BLaER1 (cell line): ENCODE measurements around the gene PWWP2B.

Source experiments
- H3K27ac ChIP-seq: shearing (Covaris generic); formaldehyde crosslinking; 2 replicates; pipeline ENCODE4 v1.8.1; 2022
- H3K27me3 ChIP-seq: shearing (Covaris generic); formaldehyde crosslinking; 2 replicates; pipeline ENCODE4 v1.8.1; 2022
- H3K36me3 ChIP-seq: shearing (Covaris generic); formaldehyde crosslinking; 2 replicates; pipeline ENCODE4 v1.8.1; 2022
- H3K4me1 ChIP-seq: shearing (Covaris generic); formaldehyde crosslinking; 2 replicates; pipeline ENCODE4 v1.8.1; 2022
- H3K4me2 ChIP-seq: shearing (Covaris generic); formaldehyde crosslinking; 2 replicates; pipeline ENCODE4 v1.8.1; 2022
- H3K4me3 ChIP-seq: shearing (Covaris generic); formaldehyde crosslinking; 2 replicates; pipeline ENCODE4 v1.8.1; 2022
- H3K9ac ChIP-seq: shearing (Covaris generic); formaldehyde crosslinking; 2 replicates; pipeline ENCODE4 v1.8.1; 2022
- H3K9me3 ChIP-seq: shearing (Covaris generic); formaldehyde crosslinking; 2 replicates; pipeline ENCODE4 v1.8.1; 2022
- H4K20me1 ChIP-seq: shearing (Covaris generic); formaldehyde crosslinking; 2 replicates; pipeline ENCODE4 v1.8.1; 2022
- Cebpa-rat ChIP-seq: shearing (Covaris generic); IDR thresholded peaks from 2 replicates; pipeline ENCODE4 v1.8.1; 2022

Gene PWWP2B

DNA sequence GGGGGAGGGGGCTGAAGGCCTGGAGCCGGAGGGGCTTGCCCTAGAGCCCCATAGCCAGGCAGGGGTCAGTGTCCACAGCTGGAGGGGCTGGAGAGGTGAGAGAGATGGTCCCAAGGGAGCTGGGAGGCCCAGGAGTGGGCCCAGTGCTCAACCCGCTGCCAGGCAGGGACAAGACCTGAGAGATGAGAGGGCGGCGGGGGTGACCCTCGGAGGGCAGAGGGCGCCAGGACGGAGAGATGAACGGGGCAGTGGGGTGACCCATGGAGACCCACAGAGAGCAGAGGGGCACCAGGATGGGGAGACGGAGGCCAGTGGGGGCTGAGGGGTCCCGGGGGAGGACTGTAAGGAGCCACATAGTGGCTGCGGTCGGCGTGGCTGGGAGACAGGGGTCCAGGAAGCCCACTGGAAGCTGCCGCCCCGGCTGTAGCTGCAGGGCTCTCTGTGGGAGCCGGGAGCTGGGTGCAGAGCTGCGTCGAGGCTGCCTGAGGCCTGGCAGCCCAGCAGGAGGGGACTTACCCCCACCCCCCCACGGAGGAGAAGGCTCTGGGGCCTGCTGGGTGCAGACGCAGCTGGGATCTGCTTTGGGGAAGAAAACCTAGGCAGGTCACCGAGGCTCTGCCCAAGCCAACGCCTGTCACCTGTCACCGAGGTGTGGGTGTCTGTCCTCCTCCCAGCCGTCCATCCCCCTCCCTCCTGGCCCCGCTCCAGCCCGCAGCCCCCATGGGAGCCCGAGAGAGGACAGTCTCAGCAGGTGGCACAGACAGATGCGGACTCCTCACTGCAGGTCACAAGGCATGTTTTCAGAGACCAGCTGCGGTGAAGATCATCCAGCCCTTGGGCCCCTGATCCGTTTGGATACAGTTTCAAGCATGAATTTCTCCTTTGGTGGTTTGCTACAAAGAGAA is 25.1 kb downstream of the PWWP2B start:
- no peak for TF ChIP-seq Cebpa-rat
- peak overlapping the region; percentile 99 for H3K4me2 ChIP-seq

DNA sequence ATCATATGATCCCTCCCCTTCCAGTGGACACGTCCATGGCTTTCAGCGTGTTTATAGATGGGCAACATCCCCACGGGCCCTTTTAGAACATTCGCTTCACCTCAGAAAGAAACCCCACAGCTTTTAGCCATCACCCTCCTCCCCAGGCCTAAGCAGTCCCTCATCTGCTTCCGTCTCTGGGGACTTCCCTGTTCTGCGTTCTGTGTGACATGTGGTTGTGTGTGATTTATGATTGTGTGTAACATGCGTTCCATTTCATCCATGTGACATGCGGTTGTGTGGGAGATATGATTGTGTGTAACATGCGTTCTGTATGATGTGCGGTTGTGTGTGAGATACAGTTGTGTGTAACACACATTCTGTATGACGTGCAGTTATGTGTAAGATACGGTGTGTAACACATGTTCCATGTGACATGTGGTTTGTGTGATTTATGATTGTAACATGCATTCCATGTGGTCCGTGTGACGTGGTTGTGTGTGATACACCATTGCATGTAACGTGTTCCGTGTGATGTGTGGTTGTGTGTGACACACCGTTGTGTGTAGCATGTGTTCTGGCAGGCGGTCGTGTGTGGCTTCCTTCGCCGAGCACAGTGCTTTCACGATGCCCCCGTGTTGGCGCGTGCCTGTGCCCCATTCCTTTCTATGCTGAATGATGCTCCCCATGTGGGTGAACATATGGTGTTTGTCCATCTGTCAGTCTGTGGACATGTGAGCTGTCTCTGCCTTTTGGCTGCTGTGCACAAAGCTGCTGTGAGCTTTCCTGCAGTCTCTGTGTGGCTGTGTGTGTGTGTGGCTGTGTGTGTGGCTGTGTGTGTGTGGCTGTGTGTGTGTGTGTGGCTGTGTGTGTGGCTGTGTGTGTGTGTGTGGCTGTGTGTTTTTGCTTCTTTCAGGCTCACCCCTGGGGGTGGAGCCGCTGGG is 26.2 kb downstream of the PWWP2B start:
- Histone ChIP-seq H3K4me2 (peak overlapping the region; percentile 99), H4K20me1 (no peaks in the 10 kb centered on the region), H3K27me3 (no peaks in the 10 kb centered on the region), H3K4me1 (peaks cover 69% of the 10 kb centered on the region), H3K4me3 (peak overlapping the region; percentile 59), H3K9me3 (no peaks in the 10 kb centered on the region), H3K9ac (peak overlapping the region; percentile 86), H3K27ac (peak overlapping the region; percentile 97), H3K36me3 (no peaks in the 10 kb centered on the region; the same call in 1 of the 2 replicates)
- TF ChIP-seq Cebpa-rat, result no peak

More for the DNA sequence above, 25.1 kb downstream of the PWWP2B start:
- Histone ChIP-seq H3K27ac (peak overlapping the region; percentile 97), H3K27me3 (no peaks in the 10 kb centered on the region), H3K4me3 (peak overlapping the region; percentile 59), H3K4me1 (peaks cover 80% of the 10 kb centered on the region), H3K9me3 (no peaks in the 10 kb centered on the region), H3K9ac (peak overlapping the region; percentile 86), H4K20me1 (no peaks in the 10 kb centered on the region; the same call in 1 of the 2 replicates), H3K36me3 (no peaks in the 10 kb centered on the region; the same call in 1 of the 2 replicates)

DNA sequence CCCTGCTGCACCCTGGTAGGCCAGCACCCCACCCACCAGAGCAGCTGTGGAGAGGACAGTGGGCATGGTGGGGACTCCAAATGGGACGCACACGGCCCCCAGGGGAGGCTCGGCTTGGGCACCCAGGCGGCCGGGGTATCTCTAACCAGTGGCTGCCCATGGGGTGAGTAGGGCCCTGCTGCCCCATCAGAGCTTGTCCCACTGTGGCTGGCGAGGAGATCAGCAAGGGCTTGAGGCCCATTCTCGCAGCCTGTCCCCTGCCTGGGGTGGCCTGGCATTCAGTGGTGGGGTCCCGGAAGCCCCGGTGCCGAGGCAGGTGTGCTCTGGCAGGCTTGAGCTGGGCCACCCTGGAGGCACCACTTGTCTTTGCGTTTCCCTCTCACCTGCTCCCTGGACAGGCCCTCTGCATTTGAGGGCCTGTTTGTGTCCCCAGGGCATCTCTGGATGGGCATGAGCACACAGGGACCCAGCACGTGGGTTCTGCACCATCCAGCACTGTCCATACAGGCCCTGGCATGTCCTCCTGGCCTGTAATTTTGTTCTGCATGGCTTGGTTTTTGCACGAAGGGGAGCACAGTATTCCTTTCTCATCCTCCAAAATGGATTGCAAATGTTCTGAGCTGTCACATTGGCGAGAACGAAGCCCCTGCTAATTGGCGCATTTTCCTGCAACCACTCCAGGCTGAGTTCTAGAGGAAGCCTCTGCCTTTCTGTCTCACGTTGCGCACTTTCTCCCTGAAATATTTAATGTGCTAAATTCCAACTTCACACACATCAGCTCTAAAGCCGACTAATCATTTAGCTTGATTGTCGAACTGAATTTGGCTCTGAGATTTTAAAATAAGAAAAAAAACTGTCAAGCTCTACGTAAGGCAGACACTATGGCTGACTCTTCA is 27.2 kb downstream of the PWWP2B start:
- H4K20me1 ChIP-seq, result no peaks in the 10 kb centered on the region
- H3K27me3 ChIP-seq, result no peaks in the 10 kb centered on the region
- no peaks in the 10 kb centered on the region; the same call in 1 of the 2 replicates for H3K36me3 ChIP-seq
- peak overlapping the region; percentile 97 for H3K27ac ChIP-seq
- no peak overlapping the region for H3K4me3 ChIP-seq
- H3K4me2 ChIP-seq, result peak overlapping the region; percentile 99
- H3K4me1 ChIP-seq, result peaks cover 65% of the 10 kb centered on the region
- H3K9me3 ChIP-seq, result no peaks in the 10 kb centered on the region
- TF ChIP-seq Cebpa-rat, result no peak
- H3K9ac ChIP-seq, result peak overlapping the region; percentile 86; the same call in 1 of the 2 replicates

DNA sequence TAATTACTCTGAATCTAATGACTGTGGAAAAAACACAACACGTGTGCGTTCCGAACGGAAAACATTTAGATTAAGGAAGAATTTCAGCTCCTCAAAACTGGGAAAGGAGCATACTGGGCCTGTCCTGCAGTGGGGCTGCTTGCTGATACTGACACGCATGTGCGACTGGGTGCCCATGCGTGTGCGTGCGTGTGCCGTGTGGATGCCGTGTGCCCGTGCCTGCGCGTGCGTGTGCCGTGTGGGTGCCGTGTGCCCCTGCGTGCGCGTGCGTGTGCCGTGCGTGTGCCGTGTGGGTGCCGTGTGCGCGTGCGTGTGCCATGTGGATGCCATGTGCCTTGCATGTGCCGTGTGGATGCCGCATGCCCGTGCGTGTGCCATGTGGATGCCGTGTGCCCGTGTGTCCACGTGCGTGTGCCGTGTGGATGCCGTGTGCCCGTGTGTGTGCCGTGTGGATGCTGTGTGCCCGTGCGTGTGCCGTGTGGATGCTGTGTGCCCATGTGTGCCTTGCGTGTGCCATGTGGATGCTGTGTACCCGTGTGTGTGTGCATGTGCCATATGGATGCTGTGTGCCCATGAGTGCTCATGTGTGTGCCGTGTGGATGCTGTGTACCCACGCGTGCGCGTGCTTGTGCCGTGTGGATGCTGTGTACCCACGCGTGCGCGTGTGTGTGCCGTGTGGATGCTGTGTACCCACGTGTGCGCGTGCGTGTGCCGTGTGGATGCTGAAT is 28.2 kb downstream of the PWWP2B start:
- Histone ChIP-seq H3K4me3 (no peak overlapping the region), H3K36me3 (no peaks in the 10 kb centered on the region; the same call in 1 of the 2 replicates), H3K27ac (no peak overlapping the region), H4K20me1 (no peaks in the 10 kb centered on the region), H3K27me3 (no peaks in the 10 kb centered on the region), H3K4me2 (no peak overlapping the region), H3K4me1 (peaks cover 66% of the 10 kb centered on the region), H3K9ac (no peak overlapping the region), H3K9me3 (no peaks in the 10 kb centered on the region)
- TF ChIP-seq Cebpa-rat, result no peak

DNA sequence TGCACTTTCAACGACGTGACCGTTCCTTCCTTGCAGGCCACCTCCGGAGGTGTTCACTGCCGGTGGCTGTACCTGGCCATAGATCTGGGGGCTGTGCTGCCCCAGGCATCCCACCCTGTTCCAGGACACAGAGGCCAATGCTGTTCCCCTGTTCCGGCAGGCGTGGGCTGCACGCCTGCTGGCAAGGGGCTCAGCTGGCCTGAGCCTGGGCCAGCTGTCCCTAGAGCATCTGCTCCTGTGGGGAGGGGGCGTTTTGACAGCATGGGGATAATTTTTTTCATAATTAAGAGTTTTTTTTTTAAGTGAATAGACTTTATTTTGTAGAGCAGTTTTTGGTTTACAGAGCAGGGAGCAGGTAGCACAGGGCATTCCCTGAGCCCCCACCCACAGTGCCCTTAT is 28.8 kb downstream of the PWWP2B start:
- no peak overlapping the region for H3K9ac ChIP-seq
- no peak for TF ChIP-seq Cebpa-rat
- H4K20me1 ChIP-seq, result no peaks in the 10 kb centered on the region
- no peak overlapping the region for H3K27ac ChIP-seq
- peaks cover 66% of the 10 kb centered on the region for H3K4me1 ChIP-seq
- no peak overlapping the region for H3K4me2 ChIP-seq
- no peaks in the 10 kb centered on the region for H3K9me3 ChIP-seq
- no peaks in the 10 kb centered on the region; the same call in 1 of the 2 replicates for H3K36me3 ChIP-seq
- no peaks in the 10 kb centered on the region for H3K27me3 ChIP-seq
- H3K4me3 ChIP-seq, result no peak overlapping the region

DNA sequence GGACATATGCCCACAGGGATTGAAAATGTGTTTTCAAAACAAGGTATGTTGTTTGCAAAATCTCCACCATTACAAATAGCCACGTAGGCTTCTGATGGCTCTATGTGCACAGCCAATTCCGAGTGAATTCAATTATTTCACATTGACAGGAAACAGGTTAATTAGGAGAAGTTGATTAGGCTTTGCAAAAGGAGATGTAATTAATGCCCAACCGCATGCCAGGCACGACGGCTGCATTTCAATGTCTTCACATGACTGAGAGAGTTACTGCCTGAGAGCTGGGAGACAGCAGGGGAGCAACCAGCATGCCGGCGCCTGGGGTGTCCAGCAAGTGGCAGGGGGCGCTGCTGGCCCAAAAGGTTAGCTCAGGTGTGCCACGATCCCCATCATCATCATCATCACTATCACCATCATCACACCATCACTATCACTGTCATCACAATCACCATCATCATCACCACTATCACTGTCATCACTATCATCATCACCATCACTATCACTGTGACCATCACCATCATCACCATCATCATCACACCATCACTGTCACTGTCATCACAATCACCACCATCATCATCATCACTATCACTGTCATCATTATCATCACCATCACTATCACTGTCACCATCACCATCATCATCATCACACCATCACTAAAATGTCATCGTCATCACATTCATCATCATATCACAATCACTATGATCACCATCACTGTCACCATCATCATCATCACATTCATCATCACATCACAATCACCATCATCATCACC is 30.2 kb downstream of the PWWP2B start:
- H3K27me3 ChIP-seq, result no peaks in the 10 kb centered on the region

DNA sequence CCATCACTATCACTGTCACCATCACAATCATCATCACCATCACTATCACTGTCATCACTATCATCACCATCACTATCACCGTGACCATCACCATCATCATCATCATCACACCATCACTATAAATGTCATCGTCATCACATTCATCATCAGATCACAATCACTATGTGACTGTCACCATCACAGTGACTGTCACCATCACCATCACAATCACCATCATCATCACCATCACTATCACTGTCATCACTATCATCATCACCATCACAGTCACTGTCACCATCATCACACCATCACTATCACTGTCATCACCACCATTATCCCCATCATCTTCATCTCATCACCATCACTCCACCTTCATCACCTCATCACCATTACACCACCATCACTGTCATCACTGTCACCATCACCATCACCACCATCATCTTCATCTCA is 31.0 kb downstream of the PWWP2B start:
- TF ChIP-seq Cebpa-rat, result no peak
- Histone ChIP-seq H3K4me2 (no peak overlapping the region), H3K27ac (no peak overlapping the region), H4K20me1 (no peaks in the 10 kb centered on the region), H3K27me3 (no peaks in the 10 kb centered on the region), H3K4me1 (peaks cover 66% of the 10 kb centered on the region), H3K4me3 (no peak overlapping the region), H3K9me3 (no peaks in the 10 kb centered on the region), H3K9ac (no peak overlapping the region), H3K36me3 (no peaks in the 10 kb centered on the region; the same call in 1 of the 2 replicates)

More for the DNA sequence above, 30.2 kb downstream of the PWWP2B start:
- H3K9ac ChIP-seq, result no peak overlapping the region
- H3K4me3 ChIP-seq, result no peak overlapping the region
- no peaks in the 10 kb centered on the region; the same call in 1 of the 2 replicates for H3K36me3 ChIP-seq
- H3K27ac ChIP-seq, result no peak overlapping the region
- peaks cover 66% of the 10 kb centered on the region for H3K4me1 ChIP-seq
- no peak overlapping the region for H3K4me2 ChIP-seq
- TF ChIP-seq Cebpa-rat, result no peak
- H4K20me1 ChIP-seq, result no peaks in the 10 kb centered on the region
- H3K9me3 ChIP-seq, result no peaks in the 10 kb centered on the region

DNA sequence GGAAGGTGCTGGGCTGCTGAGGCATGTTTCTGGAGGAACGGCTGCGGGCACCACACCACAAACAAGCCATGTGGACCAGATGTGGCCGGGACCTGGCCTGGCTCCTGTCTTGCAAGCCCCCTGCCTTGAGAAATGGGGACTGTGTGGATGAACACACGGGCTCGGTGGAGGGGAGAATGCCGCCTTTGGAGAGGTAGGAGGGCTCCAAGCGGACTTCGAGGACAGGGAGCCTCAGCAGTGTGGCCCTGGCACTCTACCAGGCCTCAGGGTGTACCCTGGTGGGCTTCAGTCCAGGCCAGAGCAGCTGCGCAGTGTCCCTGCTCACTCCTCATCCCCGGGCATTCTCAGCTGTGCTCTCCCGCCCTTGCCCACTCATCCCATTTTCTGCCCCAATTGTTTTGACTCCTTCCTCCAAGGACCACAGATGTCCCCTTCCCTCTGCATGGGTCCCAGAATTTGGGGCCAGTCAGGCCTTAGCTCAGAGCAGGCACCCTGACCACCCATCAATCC is 31.5 kb downstream of the PWWP2B start:
- Histone ChIP-seq H3K4me3 (no peak overlapping the region), H3K4me2 (0 out of 2 replicates have a peak overlapping the region, but pooled peaks have one; percentile 65), H3K4me1 (peaks cover 66% of the 10 kb centered on the region), H3K27me3 (no peaks in the 10 kb centered on the region), H3K27ac (peak overlapping the region; percentile 65; the same call in 1 of the 2 replicates), H4K20me1 (no peaks in the 10 kb centered on the region), H3K36me3 (no peaks in the 10 kb centered on the region; the same call in 1 of the 2 replicates), H3K9me3 (no peaks in the 10 kb centered on the region), H3K9ac (no peak overlapping the region)
- no peak for TF ChIP-seq Cebpa-rat
